Cortex of kidney (tissue), 1 donor: ENCODE results near the gene PCK1.

Experiments
- DNase-seq: peaks from one replicate; lab custom pipeline; 2025; lab: John Stamatoyannopoulos, UW

PCK1 gene

DNA sequence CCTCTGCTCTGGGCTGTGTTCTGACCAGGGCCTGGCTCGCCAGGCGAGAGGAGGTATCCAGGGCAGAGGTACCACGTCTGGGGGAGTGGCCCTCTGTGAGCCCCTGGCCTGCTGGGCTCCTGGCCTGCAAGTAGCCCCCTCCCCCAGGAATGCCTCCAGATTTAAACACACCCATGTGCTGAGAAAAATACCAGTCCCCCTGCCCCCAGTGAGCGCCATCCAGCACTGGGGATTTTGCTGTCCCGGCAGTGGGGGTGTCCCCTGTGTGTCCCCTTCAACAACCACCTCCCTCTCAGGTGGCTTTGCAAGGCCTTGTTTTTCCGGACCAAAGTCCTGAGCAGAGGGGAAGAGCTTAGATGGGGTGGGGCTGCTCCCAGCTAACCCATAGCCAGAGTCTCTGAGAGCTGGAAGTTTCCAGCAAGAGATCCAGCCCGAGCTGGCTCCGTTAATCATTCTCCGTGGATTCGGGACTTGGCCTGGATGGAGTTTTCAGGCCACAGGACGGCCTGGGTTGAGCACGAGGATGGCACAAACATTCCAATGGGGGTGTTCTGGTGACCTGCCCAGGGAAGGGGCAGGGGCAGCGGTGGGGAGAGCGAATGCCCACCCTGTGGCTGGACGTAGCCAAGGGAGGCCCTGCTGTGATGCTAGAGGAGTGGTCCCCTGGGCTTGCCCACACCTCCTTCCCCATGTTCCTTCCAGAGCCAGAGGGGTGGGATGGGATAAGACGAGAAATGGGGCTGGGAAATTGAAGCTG, 29.0 kb downstream of the PCK1 start:
- no peak for DNase-seq

DNA sequence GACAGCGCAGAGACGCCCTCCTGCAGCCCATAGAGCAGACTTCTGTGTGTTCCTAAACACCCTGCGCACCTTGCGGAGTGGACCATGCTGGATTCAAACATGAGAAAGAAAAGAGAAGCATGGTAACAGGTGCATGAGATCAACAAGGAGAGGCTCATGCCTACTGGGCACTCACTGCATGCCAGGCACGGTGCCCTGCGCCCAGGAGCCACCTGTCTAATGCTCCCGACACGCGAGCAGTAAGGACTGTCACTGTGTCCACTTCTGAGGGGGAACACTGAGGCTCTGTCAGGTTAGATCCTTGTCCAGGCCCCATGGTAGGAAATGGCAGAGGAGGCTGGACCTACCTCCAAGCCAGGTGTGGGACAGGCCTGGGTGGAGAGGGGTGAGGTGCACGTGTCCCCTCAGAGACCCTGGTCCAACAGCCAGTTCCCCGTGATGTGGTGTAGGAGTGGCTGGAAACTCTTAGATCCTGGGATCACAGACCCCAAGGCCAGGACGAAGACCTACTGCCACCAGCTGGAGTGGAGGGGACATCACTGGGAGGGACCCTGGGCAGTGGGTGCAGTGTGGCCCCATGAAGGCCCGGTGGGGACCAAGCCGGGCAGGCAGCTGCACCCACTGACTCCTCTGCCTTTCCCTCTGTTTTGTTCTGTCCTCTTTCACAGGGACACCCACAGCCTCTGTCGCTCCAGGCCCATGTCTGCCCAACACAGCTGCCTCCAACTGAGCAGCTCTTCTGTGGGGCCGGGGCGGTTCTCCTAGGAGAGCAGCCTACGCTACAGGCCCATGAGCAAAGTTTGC, 29.8 kb downstream of the PCK1 start:
- no peak for DNase-seq

GRCh38 chr20:57591289-57592229, 30.6 kb downstream of the PCK1 start:
- DNase-seq, result no peak

DNA sequence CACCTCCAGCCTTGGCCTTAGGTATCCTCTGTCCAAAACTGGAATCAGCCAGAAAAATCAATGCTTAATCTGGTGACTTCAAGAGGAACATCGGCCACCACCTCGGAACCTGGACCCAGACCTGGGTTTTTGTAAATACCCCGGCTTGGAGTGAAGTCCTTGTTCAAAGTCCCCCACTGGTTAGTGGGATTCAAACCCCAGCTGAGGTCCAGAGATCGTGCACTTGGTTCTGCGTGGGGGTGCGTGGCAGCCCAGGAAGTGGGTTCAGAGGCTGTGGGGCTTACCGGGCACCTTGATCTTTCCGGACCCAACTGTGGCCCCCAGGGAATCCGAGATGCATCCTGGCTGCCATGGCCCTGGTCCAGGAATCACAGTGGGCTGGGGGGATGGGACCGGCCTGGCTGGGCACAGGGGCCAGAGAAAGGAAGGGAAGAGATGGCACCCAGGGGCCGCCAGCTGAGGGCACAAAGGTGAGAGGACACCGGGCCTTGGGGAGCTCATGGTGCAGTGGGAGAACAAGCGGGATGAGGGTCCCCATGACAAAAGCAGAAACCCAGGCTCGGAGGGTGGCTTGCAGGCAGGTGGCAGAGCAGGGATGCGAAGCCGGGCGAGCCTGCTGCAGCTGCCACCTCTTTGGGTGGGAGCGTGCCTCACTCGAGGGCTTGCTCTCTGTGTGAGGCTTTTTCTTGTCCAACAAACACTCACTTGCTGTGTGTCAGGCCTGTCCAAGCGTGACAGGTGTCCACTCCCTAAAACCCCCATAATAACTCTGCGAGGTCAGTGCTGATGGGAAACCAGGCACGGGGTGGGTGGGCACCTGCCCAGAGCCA, 31.6 kb downstream of the PCK1 start:
- no peak for DNase-seq

- no peak for DNase-seq
Observed at GRCh38 chr20:57593134-57593886, 32.4 kb downstream of the PCK1 start.

- no peak for DNase-seq
Observed at GRCh38 chr20:57594092-57594951, 33.4 kb downstream of the PCK1 start.

GRCh38 chr20:57595041-57596030, 34.4 kb downstream of the PCK1 start:
- DNase-seq, result no peak

- DNase-seq, result no peak
Observed at GRCh38 chr20:57596358-57596757, 35.4 kb downstream of the PCK1 start.

DNA sequence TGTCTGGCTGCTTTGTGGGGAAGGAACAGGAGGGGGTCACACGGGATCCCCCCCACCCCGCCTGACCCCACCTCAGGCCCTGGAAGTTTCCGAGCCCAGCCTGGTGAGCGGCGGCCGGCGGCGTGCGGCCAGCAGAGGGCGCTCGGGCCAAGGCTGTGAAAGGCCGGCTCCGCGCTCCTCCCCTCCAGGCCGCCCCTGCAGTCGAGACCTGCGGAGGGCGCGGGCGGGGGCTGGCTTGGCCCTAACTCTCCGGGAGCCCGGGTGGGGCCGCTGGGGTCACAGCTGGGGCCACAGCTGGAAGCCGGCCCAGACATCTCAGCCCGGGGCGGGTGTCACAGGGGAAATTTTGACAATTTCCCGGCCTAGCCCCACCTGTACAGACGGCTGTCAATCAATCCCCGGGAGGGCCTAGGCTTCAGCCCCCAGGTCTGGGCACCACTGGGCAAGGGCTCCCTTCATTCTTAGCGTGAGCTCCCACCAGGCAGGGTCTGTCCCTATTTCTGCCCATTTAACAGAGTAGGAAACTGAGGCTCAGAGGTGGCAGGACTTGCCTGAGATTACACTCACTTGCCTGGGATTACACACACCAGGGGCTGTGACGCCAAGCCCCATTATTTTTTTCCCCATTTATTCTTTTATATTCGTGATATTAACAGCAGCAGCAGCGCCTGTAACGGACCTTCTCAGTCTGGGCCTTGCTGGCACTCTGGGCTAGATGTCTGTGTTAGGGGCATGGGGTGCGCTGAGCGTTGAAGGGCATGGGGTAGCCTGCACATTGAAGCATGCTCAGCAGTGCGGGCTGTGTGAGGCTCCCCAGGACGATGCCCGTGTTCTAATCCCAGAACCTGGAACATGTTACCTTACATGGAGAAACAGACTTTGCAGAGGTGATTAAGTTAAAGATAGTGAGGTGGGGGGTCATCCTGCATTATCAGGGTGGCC, 36.4 kb downstream of the PCK1 start:
- DNase-seq, result no peak

GRCh38 chr20:57598060-57598459, 37.1 kb downstream of the PCK1 start:
- DNase-seq, result no peak

GRCh38 chr20:57598491-57598890, 37.6 kb downstream of the PCK1 start:
- DNase-seq, result no peak

DNA sequence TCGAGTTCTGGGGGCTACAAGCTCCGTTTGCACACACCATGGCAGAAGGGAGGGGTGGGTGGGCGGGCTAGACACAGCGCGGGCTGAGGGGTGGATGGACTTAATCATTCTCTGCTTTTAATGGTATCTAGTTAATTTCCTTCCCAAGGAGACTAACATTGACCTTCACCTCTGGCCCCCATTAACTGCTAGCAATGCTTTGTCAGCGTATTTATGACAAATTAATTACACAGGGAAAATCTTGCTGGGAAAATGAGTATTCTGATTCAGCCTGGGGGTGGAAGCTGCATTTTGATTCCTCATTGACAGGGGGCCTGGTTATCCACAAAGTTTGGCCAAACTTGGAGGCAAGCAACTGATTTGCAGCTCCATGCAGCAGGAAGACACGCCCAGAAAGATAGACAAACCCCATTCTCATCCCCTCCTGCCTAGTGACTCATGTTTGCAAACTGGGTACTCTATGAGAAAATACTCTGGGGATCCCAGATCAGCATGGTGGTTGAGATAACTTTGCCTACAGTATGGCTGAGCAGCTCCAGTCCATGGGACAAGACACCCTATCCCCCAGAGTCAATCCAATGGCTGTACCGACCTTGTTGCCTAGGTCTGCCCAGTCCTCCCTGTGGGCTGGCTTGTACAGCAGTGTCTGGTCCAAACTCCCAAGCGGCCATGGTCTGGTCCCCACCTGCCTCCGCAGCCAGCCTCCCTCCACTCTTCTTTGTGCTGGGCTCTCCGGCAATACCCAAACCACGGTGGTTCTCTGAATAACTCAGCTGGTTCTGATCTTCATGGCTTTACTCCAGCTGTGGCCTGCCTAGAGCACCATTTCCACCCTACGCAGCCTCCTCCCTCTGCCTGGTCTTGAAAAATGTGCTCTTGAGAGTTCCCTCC, 39.7 kb downstream of the PCK1 start:
- DNase-seq, result no peak

- no peak for DNase-seq
Observed at GRCh38 chr20:57601211-57601570, 40.3 kb downstream of the PCK1 start.

DNA sequence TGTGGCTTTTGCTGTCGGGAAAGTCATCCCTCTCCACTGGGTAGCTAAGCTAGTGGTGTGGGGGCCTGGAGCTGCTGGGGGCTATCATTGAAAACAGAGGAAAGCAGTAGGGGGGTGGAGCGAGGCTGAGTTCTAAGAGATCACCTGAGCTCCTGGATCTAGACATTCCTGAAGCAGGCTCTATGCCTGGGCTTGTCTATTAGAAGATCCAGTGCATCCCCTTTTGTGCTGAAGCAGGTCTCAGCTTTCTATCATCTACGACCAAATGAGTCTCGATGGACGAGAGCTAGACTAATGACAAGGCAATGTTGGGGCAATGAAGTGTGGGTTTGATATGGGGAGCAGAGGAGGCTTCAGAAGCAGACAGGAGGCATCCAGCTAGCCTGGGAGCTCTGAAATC, 40.8 kb downstream of the PCK1 start:
- DNase-seq, result no peak

GRCh38 chr20:57603120-57603519, 42.2 kb downstream of the PCK1 start:
- no peak for DNase-seq

GRCh38 chr20:57605045-57605444, 44.1 kb downstream of the PCK1 start:
- no peak for DNase-seq
